AG08395 (cell line): Measurements from ENCODE around the gene NRIP2.

Experiments
- DNase-seq: peaks from one replicate; pipeline ENCODE4 v3.0.0; 2012; ENCODE audit warnings: mixed read lengths, low spot score

Gene NRIP2

DNA sequence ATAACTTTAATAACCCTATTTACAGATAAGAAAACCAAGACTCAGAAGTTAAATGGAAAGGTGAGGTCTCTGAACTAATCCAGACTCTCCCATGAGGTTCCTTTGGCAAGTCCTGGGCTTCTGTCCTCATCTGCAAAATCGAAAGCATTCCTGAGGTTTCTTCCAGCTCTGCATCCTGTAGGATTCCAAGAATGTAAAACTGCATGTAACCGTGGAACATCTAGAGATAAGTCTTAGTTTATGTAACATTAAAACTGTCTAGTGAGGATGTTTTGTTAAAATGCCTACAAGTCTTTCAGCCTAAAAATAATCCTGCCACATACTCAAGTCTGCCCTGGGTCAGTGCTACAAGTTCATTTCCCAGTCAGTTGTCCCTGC lies 29.7 kb downstream of the NRIP2 start:
- peak; percentile 20 for DNase-seq

- DNase-seq = peak; percentile 43
Observed at GRCh38 chr12:2804393-2805142, 30.3 kb downstream of the NRIP2 start.

DNA sequence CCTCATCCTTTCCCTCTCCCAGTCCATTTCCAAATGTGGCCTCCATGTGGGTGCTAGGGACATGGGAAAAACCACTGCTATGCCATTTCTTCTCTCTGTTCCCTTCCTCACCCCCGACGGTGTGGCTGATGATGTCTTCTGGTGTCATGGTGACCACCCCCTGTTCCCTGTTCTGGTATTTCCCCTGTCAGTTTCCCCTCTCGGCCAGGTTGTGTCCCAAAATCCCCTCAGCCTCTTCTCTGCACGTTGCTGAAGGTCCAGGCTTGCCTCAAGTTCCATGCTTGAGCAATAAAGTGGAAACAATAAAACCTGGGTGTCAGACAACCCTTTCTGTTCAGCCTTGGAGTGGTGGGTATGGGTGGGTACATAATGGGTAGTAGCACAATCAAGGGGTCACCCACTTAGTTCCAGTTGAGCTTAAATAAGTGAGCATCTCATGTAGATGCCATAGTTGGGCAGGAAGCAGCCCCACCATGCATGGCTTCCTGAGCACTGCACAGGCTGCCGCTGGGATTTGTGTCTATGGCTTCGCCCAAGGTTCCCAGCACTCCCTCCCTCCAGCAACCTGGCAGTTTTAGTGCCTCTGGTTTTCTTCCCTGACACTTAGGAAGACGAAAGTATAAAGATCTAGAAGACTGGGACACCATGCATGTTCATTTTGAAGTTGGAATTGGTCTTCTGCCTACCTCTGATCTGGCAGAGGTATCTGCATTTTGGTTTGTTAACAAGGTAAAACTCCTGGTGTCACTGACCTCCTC lies 31.0 kb downstream of the NRIP2 start:
- DNase-seq = no peak

DNA sequence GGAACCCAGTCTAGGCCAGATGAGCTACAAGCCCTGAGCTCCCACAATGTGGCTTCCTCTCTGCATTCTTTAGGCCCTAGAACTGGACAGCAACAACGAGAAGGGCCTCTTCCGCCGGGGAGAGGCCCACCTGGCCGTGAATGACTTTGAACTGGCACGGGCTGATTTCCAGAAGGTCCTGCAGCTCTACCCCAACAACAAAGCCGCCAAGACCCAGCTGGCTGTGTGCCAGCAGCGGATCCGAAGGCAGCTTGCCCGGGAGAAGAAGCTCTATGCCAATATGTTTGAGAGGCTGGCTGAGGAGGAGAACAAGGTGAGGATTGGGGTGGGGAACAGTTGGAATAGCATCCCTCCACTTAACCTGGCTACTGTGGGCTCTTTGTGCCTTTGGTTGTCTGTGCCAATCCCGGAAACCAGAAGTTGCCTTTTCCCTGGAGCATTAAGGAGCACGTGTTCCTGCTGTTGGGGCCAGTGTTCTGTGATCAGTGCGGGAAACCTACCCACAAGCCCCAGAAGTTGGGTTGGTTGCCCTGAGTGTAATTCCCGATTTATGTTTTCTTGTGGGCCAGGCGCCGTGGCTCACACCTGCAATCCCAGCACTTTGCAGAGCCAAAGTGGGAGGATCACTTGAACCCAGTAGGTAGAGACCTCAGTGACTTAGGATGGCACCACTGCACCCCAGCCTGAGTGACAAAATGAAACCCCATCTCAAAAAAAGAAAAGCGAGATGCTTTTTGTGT lies 33.6 kb downstream of the NRIP2 start:
- DNase-seq = no peak

DNA sequence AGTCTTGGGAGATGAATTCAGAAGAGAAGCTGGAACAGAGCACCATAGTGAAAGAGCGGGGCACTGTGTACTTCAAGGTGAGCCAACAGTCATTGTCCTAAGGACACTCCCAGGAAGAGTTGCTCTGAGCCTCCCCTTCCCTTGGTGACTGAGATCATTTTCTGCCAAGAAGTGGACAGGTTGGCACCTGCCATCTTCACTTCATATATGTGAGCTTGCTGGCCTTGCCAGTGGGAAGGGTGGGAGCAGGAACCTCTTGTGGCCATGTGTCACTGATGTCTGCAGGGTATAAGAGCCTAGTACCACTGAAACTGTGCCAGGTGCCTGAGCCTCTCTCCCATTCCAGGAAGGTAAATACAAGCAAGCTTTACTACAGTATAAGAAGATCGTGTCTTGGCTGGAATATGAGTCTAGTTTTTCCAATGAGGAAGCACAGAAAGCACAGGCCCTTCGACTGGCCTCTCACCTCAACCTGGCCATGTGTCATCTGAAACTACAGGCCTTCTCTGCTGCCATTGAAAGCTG lies 34.7 kb downstream of the NRIP2 start:
- no peak for DNase-seq

GRCh38 chr12:2797721-2798418 lies 37.0 kb downstream of the NRIP2 start:
- no peak for DNase-seq

DNA sequence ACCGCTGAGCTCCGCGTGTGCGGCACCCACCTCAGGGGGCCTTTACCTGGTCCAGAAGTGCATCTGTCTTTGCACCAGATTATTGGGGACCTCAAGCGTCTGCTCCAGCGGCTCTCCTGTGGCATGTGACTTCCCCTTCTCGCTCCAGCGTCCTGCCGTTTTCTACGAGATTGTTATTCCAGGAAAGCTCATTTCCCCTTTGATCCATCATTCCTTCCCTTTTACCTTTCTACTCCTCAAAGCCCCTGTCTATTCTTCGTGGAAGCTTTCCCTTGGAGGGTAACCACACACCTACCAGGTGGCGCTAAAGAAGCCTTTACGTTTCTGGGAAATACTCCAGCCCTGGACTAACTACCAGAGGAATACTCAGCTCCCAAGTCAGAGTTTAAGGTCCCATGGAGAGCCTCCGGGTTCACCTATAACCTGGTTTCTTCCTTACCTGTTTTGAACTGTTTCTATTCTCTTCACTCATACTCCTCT lies 38.6 kb downstream of the NRIP2 start:
- DNase-seq = no peak

DNA sequence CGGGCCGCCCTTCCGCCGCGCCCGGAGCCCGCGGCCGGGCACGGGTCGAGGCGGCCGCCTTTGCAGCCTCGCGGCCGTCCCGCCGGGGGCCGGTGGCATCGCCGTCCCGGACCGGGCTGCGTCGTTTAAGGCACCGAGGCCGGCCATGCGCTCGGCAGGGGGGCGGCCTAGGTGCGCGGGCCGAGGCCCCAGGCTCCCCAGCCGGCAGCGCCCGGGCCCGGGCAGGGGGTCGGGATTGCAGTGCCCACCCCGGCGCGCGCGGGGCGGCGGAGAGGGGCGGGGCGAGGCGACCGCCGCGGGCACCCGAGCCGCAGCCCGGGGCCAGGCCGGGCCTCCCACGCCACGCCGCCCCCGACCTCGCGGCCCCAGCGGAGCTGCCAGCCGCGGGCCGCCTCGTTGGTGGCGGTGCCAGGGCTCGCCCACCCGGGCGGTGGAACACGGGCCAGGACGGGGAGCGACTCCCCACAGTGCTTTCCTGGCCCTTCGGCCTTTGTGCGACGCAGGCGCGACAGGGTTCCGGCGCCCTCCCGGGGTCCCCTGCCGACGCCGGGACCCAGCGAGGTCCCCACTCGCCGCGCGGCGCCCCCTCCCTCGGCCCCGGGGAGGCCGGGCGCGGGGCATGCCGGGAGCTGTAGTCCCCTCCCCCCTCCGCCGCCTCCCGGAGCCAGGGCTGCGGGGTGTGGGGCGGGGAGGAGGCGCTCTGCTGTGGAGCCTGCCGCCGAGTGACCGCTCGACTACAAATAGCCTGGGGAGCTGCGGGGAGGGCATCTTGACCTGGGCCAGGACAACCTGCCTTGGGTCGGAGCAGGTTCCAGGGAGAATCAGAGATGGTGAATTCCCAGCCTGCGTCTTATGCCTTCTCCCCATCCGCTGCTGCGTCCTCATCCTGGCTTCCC lies 39.3 kb downstream of the NRIP2 start:
- peak; percentile 89 for DNase-seq

DNA sequence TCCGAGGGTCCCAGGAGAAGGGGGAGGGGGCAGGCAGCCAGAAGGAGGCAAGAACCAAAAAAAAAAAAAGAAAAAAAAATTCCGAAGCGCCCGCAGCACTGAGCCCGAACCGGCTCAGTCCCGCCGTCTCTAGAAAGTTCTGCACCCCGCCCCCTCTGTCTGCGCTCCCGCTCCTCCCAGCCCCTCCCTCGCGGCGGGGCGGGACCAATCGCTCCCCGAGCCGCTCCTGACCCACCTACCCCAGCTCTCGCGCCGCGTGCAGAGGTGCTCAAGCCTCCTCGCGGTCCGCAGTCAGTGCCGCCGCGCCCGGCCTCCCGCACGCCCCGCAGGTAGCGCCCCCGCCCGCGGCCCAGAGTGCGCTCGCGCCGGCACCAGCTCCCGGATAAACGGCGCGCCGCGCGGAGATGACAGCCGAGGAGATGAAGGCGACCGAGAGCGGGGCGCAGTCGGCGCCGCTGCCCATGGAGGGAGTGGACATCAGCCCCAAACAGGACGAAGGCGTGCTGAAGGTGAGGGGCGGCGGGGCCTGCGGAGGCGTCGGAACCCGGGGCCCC lies 40.0 kb downstream of the NRIP2 start, which contains the start of gene FKBP4:
FKBP4 (plus strand) TSS at position 235 of the 554 bp plus-strand sequence; CDS start at position 405, 170 bp downstream.
- DNase-seq = peak; percentile 96

DNA sequence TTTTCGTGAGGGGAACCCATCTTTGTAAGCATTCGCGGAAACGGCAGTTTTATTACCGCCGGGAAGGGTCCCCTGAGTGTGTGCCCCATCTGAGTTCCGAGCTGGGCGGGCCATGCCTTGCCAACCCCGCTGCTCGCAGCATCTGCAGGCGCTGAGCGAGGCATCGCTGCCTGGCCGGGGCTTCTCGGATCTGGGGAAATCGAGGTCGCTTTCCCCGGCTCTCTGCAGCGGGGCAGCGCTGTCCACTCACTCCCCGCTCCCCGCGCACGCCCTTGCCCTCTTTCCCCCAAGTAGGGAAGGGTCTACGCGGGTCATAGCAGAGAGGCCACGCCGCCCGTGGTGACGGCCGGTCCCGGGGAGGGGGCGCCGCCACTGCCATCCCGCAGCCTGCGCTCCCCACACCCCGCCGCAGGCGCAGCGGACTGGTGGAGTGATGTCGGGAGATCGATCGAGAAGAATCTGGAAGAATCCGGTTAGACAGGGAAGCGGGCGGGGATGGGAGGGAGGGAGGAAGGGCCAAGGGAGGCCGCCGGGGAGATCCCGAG lies 40.6 kb downstream of the NRIP2 start:
- peak; percentile 68 for DNase-seq

DNA sequence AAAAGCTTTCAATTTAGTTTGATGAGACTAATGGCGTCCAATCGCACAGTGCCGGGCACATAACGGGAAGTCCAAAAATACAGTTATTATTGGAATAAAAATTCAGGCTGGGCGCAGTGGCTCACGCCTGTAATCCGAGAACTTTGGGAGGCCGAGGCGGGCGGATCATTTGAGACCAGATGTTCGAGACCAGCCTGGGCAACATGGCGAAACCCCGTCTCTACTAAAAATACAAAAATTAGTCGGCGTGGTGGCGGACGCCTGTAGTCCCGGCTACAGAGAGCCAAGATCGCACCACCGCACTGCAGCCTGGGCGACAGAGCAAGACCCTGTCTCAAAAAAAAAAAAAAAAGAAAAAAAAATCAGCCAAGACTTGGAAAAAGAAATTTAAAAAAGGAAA lies 41.3 kb downstream of the NRIP2 start:
- no peak for DNase-seq

DNA sequence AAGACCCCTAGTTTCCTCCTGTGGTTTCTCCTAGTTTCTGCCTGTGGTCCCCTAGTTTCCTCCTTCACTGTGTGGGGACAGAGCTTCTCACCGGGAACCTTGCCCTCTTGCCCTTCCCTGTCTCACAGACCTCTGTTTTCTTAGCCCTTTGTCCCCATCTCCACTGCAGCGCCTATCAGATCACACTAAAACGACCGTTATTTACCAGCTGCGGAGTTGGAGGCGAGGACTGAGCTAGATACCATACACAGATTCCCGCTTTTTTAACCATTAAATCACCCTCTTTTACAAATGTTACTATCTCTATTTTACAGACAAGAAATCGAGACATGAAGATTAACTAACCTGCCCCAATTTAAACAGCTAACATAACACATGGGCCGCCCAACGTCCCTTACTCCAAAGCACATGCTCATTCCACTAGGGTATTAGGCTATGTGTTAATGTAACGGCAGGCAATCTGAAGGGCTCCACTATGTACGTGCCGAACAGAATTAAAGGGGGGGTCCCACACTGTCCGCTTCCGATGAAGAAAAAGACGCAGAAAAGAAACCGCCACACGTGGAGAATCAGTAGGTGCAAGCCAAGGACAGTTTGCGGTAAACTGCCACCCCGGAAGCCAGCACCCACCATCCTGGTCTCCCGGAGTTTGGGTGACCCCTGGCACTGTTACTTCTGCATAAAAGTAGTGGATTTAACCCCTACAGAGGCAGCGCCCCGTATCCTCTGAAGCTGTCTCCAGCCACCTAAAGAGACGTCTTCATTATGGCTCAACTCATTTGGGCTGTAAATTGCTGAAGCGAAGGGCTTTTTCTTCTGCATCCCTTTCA lies 41.9 kb downstream of the NRIP2 start:
- DNase-seq = no peak

DNA sequence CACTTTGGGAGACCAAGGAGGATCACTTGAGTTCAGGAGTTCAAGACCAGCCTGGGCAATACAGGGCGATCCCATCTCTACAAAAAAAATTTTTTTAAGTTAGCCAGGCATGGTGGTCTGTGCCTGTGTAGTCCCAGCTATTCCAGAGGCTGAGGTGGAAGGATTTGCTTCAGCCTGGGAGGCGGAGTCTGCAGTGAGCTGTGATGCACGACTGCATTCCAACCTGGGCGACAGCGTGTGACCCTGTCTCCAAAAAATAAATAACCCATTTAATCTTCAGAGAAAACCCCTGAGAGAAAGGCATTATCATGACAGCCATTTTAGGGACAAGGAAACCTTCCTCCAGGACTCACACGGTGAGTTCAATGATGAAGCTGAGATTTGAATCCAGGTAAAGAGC lies 43.7 kb downstream of the NRIP2 start:
- DNase-seq = no peak

DNA sequence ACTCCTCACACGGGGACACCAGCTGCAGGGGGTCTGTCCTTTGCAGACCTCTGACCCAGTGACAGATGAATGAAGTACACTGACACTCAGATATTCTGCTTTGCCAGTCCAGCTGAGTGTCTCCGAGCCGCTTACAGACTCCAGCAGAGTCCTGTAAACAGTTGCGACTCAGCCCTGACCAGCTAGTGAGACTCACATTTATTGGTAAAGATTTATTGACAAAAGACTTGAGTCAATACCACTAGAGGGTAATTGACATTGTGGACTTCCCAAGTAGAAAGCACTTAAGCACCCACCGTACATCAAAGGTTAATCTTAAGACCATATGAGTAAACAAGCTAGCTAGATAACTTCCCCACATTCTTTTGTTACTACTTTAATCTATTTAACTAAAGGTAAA lies 49.8 kb downstream of the NRIP2 start:
- no peak for DNase-seq

DNA sequence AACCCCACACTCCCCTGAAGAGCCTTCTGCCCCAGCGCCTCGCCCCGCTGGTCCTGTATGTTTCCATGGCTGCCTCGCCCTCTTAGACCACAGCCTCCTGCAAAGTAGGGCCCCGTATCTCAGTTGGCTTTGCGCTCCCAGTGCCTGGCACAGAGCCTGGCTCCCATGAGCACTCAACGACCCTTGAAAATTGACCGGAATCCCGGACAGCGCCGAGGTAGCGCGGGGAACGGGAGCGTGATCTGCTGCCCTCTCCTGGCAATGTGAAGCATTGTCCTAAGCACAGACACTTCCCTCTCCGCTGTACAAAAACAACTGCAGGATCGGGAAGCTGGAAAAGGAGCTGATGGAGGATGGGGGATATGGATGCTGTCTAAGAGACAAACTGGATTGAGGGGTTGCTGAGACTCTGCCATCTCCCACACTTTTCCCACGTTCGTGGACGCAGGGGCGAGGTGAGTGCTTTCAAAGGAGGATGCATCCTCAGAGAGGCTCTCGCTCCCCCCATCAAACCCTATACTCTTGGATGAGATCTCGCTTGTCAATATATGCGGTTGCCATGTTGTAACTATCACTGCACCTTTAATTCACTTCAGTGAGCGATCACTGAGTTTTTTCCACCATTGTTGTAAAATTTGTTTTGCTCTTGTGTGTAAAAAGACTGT lies 50.8 kb downstream of the NRIP2 start:
- peak; percentile 80 for DNase-seq

- no peak for DNase-seq
Observed at GRCh38 chr12:2779281-2779680, 55.6 kb downstream of the NRIP2 start.

DNA sequence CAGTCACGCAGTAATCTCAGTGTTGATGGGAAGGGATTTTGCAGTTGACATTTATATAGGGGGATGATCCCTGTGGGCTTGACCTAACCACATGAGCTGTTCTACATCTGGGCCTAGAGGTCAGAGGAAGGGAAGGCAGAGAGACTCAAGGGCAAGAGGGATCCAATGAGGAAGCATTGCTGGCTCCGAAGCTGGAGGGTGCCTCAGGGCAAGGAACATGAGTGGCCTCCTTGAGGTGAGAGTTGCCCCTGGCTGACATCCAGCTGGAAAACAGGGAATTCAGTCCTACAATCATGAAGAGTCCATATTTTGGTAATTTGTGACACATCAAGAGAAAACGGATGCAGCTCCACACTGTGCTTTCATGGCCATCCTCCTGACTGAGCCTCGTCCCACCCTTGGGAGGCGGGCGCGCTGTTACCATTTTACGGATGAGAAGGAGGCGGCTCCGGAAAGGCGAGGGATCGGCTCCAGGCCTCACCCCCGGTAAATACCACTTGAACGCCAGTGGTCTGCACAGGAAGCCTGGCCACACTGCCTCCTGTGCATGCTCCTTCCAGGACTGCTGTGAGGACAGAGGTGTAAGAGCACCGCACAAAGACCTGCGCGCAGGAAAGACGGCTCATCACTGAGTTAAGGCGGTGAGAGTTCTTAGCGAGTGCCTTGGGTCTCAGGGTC lies 58.6 kb downstream of the NRIP2 start:
- DNase-seq = no peak

GRCh38 chr12:2775431-2775830 lies 59.4 kb downstream of the NRIP2 start:
- DNase-seq = no peak
